HFFc6 (cell line): ENCODE data around the gene ZDBF2. TPM values are rescaled to one million over a fixed set of nuclear protein-coding genes. Genes with fewer than 3 reads are reported as not detected.
"Not testable (repeated sequence)": the region's sequence is repeated elsewhere in the genome, so short reads cannot be mapped to it uniquely, and the experiment has no call there.

Source experiments
- DNase-seq: peaks from one replicate; pipeline ENCODE4 v3.0.0-alpha.2; 2018
- H3K27ac Mint-ChIP-seq: 2 replicates; pipeline ENCODE4 v1.8.0; 2020; ENCODE audit warnings: mild to moderate bottlenecking, mixed read lengths
- H3K27me3 Mint-ChIP-seq: 2 replicates; pipeline ENCODE4 v1.8.0; 2021; ENCODE audit warnings: mild to moderate bottlenecking, moderate library complexity, mixed read lengths; ENCODE audit not compliant: insufficient read depth
- H3K36me3 Mint-ChIP-seq: 2 replicates; pipeline ENCODE4 v1.8.0; 2021; ENCODE audit warnings: low read depth, mixed read lengths
- H3K4me1 Mint-ChIP-seq: 2 replicates; pipeline ENCODE4 v1.8.0; 2020; ENCODE audit warnings: low read depth, mixed read lengths
- H3K4me3 Mint-ChIP-seq: 2 replicates; pipeline ENCODE4 v1.8.0; 2020; ENCODE audit warnings: mild to moderate bottlenecking, moderate library complexity, mixed read lengths
- H3K9me3 Mint-ChIP-seq: 2 replicates; pipeline ENCODE4 v1.8.0; 2020; ENCODE audit warnings: mild to moderate bottlenecking, mixed read lengths
- CTCF ChIP-seq: fragments of 200-600 bp; sonication (generic); IDR thresholded peaks from 2 replicates; pipeline ENCODE4 v1.5.0; 2021; ENCODE audit warnings: antibody characterized with exemption, mild to moderate bottlenecking
- total RNA-seq, 6 experiments: library from RNA; stranded (reverse); fragmentation: NEBNext Ultra II Directional; extraction: Animal tissue kit (Norgen Biotek cat#: 25700); gene quantifications; 2 replicates in 1 of 6; 3 replicates in 5 of 6; pipeline ENCODE4 v1.2.3, GENCODE V29; 2021

ZDBF2 gene
- total RNA-seq, 6 experiments from 2014 or later, result 11.4 to 15.4 (median 12.9) TPM

GRCh38 chr2:206256706-206257205, 17.7 kb upstream of the ZDBF2 start:
- Mint-ChIP-seq H3K36me3 (peaks cover 5% of the 10 kb centered on the region; the same call in 1 of the 2 replicates), H3K4me3 (no peak overlapping the region), H3K27ac (no peak overlapping the region), H3K9me3 (peaks cover 8% of the 10 kb centered on the region; the same call in 1 of the 2 replicates), H3K27me3 (peaks cover 58% of the 10 kb centered on the region), H3K4me1 (peaks cover 9% of the 10 kb centered on the region)
- no peak for TF ChIP-seq CTCF
- DNase-seq, result no peak

DNA sequence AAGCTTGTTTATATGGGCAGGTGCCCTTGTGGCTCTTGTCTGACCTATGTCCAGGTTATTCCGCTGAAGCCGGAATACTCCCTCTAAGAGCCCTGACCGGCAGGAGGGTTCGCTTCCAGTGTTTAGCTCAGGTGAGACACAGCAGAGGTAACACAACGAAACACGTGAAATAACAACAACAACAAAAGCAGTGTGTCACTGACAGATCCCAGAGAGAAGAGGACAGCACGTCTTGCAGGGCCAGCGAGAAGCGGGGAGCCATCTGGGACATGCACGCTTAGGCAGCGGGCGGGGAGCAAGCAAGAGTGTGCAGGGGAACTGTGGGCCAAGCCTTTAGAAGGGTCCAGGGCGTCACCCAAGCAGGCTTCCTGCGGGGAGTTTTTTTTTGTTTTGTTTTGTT, 17.1 kb upstream of the ZDBF2 start:
- Mint-ChIP-seq H3K4me3 (no peak overlapping the region), H3K27ac (no peak overlapping the region), H3K4me1 (peaks cover 9% of the 10 kb centered on the region), H3K36me3 (peaks cover 5% of the 10 kb centered on the region; the same call in 1 of the 2 replicates), H3K9me3 (peaks cover 7% of the 10 kb centered on the region; the same call in 1 of the 2 replicates), H3K27me3 (peaks cover 61% of the 10 kb centered on the region)
- no peak for TF ChIP-seq CTCF
- no peak for DNase-seq

DNA sequence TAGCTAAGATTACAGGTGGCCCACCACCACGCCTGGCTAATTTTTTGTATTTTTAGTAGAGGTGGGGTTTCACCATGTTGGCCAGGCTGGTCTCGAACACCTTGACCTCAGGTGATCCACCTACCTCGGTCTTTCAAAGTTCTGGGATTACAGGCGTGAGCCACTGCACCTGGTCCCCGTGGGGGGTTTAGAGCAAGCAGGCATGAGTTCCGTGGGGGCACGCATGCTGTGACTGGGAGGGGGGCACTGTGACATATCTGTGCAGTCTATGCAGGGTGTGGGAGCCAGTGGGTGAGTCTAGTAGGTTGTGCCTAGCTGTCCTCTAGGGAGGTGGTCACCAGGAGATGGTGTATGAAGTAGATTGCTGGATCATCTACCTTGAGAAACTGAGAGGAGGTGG, 16.6 kb upstream of the ZDBF2 start:
- Mint-ChIP-seq H3K4me3 (no peak overlapping the region), H3K4me1 (peaks cover 9% of the 10 kb centered on the region), H3K9me3 (peaks cover 4% of the 10 kb centered on the region; the same call in 1 of the 2 replicates), H3K36me3 (peaks cover 2% of the 10 kb centered on the region; the same call in 1 of the 2 replicates), H3K27me3 (peaks cover 61% of the 10 kb centered on the region), H3K27ac (no peak overlapping the region)
- TF ChIP-seq CTCF, result no peak
- DNase-seq, result no peak

DNA sequence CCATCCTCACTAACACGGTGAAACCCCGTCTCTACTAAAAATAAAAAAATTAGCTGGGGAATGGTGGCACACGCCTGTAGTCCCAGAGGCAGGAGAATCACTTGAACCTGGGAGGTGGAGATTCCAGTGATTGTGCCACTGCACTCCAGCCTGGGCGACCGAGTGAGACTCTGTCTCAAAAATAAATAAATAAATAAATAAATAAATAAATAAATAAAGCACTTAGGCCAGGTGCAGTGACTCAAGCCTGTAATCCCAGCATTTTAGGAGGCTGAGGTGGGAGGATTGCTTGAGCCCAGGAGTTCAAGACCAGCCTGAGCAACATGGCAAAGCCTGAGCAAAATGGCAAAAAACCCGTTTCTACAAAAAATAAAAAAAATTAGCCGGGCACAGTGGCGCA, 15.8 kb upstream of the ZDBF2 start:
- DNase-seq, H3K4me3 Mint-ChIP-seq, H3K9me3 Mint-ChIP-seq, H3K4me1 Mint-ChIP-seq, H3K27ac Mint-ChIP-seq, H3K36me3 Mint-ChIP-seq: not testable (repeated sequence)
- peaks cover 63% of the 10 kb centered on the region for H3K27me3 Mint-ChIP-seq

DNA sequence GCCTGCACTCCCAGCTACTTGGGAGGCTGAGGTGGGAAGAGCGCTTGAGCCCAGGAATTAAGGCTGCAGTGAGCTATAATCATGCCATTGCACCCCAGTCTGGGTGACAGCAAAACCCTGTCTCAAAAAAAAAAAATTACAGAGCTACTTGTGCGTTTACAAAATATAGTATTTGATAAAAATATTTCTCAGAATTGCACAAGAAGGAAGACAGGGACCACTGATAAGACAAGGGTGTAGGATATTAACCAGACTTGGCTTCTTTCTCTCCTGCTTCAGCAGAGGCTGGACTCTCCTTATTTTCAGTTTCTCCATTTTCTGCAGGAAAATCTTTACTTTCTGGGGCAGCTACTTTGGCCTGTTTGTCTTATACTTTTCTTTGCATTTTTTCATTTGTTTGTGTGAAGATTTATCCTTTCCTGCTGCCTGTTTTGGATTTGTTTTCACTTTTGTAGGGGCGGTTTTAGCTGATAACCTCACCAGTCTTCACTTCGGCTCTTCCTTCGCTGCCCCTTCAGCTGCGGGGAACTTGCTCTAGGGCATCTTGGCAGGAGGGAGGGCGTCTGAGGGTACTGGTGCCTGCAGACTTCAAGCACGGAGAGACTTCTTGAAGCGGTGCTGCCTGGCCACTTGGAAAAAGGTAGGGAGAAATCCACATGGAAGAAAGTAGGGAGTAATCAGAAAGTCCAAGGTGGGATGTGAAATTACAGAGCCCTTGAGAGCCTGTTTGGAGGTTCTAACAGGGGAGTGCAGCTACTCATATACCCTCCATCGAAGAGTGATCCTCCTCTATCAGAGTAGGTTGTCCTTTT, 14.9 kb upstream of the ZDBF2 start:
- Mint-ChIP-seq H3K9me3 (no peaks in the 10 kb centered on the region), H3K4me3 (peak overlapping the region; percentile 67), H3K36me3 (no peaks in the 10 kb centered on the region)

More for the DNA sequence above, 14.9 kb upstream of the ZDBF2 start:
- Mint-ChIP-seq H3K4me1 (peaks cover 16% of the 10 kb centered on the region), H3K27ac (no peak overlapping the region), H3K27me3 (peaks cover 69% of the 10 kb centered on the region)
- DNase-seq, result no peak
- TF ChIP-seq CTCF, result no peak
